GM10847 (cell line): ENCODE measurements around the gene PLK3.

Experiments used
- POLR2A ChIP-seq: IDR thresholded peaks from 2 replicates; pipeline ENCODE4 v1.6.1; 2011; ENCODE audit not compliant: insufficient read length; ENCODE audit errors: extremely low read depth

The PLK3 gene

DNA sequence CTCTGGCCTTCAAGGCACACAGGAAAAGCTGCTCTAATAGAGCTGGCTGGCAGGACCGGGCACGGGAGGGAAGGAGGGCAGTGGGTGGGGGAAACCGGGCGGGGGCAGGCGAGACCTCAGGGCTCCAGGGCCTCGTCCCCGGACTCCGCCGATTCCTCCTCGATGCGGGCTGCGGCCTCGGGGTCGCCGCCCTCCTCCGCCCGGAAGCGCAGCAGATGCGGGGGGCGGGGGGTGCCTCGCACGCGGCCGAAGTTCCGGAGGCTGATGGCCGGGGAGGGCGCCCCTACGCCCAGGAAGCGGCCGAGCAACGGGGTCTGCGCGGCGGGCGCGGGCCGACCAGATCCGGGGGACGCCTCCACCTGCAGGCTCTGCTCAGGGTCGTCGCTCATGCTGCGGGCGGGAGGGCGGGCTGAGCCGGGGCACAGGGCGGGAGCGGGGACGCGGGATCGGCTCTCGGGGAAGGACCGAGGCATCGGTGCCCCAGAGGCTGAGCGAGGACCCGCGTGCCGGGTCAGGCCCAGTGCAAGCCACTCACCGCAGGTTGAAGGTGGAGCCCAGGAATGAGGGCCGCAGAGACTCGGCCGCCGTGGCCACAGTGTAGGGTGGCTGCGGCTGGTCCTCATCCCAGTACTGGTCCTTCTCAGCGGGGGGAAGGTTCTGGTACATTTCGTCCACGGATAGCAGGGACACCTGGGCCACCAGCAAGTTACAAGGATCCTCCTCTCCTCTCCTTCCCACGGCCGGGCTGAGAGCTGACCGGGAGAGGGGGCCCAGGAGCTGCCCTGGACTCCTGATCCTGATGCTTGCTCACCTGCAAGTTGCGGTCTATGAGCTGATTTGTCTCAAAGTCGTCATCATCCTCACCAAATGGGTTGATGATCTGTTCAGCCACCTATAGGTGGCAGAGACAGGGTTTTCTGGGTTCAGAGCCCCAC is 15.8 kb upstream of the PLK3 start:
- peak; percentile 21 for TF ChIP-seq POLR2A

DNA sequence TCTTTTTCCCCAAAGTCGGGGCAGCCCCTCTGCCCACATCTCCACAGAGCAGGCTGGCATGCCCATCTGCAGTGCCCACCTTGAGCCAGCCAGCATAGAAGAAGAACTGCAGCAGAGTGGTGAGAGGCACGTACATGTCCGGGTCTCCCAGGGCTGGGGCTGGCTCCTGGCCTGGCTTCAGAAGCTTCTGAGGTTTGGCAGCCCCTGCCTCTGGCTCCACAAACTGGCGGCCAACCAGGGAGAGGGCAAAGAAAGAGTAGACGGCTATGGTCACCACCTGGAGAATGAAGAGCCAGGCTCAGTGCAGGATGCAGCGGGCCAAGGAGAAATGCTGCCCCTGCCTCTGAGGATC is 15.2 kb upstream of the PLK3 start:
- no peak for TF ChIP-seq POLR2A

DNA sequence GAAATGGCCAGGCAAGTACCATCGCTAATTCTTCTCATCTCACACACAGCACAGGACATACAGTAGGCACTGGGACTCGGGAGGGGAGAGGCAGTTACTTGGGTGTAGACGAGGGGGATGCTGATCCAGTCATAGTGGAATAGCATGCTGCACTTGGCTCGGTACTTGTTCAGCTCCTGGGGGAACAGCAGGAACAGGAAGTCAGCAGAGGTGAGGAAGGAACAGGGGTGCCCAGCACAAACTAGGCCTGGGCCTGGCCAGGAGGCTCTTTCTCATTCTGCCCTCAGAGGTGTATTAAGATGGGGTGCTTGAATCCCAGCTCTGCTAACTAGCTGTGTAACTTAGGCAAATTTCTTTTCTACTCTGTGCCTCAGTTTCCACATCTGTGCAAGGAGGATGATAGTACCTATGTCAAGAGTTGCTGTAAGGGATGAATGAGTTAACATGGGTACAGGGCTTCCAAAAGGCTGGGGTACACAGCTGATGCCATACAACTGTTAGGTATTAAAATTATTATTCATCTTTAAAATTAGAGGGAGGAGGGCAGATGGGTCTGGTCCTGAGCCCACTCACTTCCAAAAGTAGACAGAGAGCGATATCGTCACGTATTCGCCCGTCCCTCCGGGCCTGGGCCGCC is 14.6 kb upstream of the PLK3 start:
- TF ChIP-seq POLR2A: no peak

DNA sequence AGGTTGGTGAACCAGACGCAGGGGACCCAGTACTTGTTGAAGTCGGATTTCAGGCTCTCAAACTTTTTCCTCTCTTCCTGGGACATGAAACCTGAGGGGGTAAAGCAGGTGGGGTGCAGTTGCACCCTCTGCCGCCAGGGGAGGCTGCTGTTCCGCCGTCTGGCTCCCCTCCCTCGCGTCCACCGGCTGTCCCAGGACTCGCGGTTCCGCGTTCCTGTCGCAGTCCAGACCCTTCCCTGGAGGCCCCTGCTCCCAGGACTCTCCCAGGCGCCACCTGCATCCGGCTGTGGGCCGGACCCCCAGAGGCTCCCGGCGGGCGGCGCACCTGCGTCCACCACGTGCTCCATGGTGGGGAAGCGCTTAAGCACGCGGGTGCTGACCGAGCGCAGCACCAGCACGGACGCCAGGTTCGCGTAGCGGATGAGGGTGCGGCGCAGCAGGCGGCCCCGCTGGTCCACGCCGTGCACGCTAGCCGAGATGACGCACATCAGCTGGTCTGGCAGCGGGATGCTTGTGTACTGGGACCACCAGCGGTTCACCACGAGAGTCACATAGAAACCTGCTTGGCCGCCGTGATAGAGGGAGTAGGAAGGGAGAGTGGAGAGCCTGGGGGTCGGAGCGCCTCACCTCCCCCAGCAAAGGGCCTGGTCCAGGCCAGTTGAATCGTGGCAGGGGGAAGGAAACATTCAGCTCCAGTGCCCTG is 13.9 kb upstream of the PLK3 start:
- TF ChIP-seq POLR2A: no peak

DNA sequence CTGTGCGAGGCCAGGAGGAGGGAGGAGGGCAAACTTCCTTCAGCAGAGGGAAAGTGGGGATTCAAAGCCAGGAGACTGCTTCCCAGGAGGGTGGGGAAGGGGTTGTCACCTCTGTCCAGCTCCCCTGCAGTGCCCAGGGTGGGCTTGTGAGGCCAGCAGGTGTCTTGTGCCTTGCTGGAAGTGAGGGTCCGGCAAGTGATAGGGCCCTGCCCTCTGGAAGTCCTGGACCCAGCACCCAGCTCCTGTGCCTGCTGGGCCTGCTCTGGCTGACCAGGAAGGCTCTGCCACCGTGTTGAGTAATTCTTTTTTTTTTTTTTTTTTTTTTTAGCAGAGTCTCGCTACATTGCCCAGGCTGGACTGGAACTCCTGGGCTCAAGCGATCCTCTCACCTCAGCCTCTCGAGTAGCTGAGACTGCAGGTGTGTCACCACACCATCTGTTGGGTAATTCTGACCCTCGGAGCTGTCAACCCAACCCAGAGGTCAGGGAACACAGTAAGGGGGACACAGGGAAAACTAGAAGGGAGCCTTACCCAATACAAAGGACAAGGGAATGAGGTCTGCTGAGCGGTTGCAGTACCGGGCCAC is 13.2 kb upstream of the PLK3 start:
- TF ChIP-seq POLR2A: no peak

DNA sequence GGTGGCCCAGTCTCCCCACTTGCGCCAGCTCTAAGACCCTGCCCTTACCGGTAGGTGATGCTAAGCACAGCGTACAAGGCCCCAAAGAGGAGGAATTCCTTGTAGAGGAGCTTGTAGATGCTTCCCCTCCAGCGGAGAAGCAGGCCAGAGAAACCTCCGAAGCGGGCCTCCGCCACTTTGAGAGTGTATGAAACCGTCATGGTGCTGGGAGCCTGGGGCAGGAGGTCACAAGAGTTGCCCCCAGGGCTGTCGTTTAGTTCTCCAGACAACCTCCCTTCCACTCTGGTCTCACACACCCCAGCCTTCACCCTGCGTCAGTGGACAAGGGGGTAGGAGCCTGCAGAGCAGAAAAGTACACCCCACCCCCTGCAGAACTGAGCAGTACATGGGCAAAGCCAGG is 12.7 kb upstream of the PLK3 start:
- TF ChIP-seq POLR2A: no peak

DNA sequence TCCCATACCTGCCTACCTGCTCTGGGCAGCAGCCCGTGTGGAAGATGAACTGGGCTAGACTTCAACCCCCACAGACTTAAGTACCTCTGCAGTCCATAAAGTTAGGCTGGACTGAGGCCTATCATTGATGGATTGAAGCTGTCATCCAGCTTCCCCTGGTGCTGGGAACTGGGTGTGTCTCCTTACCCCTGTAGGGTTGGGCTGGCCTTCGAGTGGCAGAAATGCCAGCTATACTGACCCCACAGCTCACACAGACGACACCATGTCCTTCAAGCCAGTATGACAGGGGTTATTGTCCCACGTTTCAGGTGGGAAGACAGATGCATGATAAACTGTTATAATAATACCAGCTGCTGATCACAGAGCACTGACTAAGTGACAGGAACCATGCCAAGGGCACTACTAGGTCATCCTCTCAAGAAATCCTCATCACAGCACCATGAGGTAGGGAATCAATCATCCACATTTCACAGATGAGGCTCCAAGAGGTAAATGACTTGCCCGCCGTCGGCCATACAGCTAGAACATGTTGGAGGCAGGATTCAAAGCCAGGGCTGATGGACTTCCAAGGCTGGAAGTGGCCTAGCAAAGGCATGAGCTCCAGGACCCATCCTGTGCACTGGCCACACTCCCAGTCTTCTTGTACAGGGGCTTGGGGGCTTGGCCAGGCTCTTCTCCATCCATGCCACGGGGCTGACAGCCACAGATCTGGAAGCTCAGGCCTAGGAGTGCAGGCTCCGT is 11.9 kb upstream of the PLK3 start, which contains the start of gene BEST4:
BEST4 (minus strand) TSS at position 51 of the 741 bp plus-strand sequence. CDS start 465 bp downstream, outside the sequence.
- TF ChIP-seq POLR2A: no peak

DNA sequence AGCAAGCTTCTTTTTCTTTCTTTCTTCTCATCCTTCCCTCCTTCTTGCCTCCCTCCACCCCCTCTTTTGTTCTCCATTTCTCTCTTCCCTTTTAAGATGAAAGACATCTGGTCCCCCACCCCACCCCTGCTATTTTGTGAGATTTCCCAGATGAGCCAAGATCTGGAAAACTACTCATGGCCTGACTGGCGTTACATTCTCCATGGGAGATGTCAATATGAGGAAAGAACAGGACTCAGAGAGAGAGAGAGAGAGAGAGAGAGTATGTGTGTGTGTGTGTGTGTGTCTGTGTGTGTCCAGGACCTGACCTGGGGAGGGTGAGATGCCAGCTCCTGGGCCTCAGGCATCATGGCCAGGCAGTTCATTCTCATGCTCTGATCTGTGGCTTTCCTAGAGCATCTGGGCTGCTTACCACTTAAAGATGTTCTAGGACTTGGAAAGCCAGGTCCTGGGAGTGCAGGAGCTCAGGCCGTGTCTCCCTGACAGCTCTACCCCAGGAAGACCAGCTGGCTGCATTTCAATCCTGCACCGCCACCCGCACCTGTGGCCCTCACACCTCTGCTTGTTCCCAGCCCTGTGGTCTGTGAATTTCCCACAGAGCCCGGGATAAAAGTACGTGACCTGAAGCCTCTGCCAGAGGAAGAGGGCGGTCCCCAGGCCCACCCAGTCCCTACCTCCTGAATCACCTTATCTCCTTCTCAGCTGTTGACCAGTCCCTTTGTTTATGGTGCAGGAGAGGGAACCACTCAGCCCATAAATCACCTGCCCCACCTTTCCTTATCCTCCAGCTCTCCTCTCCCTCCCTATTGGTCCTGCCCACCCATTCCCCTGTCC is 9.0 kb upstream of the PLK3 start:
- TF ChIP-seq POLR2A: no peak

DNA sequence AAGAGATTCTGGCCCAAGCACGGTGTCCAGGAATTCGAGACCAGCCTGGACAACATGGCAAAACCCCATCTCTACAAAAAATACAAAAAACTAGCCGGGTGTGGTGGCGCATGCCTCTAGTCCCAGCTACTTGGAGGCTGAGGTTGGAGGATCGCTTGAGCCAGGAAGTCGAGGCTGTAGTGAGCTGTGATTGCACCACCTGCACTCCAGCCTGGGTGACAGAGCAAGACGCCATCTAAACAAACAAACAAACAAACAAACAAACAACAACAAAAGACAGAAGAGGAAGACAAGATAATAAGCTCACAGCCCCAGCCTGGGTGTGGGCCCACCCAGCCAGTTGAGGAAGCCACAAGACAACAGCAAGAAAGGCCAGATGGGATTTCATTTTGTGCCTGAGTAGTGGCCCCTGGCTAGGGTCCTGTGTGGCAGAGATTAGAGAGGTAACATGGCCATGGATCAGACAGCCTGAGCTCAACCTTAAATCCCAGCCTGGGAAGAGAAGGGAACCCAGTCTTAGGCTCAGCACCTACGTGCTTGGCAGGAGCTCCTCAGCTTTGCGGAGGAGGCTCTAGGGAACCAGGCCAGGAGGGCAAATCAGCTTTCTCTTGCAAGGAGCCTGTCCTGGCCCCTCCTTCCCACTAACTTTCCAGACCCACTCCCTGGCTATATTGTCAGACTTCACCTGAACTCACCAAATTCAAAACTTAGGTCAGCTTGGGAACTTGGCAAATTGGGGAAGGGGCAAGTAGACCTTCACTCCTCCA is 7.3 kb upstream of the PLK3 start:
- TF ChIP-seq POLR2A: no peak

DNA sequence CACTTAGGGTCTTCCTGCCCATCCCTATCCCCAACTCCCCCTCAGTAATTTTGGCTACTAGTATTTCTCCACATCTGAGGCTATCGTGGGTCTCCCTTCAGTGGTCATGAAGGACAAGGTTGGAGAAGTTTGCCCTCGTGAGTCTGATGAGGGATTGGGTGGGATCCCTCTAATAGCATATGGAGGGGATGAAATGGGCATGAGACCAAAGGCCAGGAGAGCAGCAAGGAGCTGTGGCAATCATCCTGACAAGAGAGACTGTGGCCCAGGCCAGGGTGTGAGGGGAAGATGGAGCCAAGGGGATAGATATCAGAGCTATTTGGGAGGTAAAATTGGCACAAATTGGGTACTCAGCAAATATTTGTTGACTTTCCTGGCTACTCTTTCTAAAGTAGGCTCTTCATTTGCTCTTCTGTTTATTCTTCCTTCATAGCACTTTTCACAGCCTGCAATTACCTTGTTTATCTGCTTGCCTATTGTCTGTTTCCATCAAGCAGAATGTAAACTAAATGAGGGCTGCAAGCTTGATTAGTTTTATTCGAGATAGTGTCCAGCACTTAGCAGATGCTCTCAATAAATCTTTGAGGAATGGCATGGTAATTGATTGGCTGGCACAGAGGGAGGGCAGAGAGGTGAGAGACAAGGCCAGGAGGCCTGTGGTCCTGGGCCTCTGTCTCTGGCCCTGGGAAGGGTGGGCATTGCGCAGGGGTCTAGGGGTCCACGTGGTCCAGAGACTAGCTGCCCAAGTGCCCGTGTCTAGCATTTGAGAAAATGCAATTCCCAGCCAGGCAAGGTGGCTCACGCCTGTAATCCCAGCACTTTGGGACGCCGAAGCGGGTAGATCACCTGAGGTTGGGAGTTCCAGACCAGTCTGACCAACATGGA is 1.5 kb upstream of the PLK3 start:
- no peak for TF ChIP-seq POLR2A

DNA sequence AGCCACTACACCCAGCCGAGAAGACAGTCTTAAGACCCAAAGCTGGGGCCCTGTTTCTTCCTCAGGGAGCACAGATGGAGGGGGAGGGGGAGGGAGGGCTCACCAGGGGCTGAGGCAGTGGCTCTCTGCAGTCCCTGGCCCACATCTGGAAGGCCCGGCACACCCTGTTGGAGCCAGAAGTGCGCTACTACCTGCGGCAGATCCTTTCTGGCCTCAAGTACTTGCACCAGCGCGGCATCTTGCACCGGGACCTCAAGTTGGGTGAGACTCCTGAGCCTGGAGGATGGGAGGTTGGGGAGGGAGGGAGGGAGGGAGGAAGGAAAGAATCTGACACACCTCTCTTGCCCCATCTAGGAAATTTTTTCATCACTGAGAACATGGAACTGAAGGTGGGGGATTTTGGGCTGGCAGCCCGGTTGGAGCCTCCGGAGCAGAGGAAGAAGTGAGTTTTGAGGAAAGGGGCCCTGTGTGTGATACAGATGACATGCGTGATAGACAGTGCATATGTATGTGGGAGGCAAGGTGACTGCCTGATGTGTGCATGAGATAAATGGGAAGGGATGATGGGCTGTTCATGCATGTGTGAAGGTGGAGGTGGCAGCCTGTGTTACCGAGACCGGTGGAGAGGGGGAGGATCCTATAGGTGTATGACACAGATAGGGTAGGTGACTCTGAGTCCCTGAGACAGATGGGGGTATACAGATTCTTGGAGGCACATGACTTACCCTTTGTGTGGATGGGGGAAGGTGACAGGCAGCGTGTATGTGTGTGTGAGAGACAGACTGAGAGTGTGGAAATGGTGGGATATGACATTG is 1.5 kb downstream of the PLK3 start:
- no peak for TF ChIP-seq POLR2A

DNA sequence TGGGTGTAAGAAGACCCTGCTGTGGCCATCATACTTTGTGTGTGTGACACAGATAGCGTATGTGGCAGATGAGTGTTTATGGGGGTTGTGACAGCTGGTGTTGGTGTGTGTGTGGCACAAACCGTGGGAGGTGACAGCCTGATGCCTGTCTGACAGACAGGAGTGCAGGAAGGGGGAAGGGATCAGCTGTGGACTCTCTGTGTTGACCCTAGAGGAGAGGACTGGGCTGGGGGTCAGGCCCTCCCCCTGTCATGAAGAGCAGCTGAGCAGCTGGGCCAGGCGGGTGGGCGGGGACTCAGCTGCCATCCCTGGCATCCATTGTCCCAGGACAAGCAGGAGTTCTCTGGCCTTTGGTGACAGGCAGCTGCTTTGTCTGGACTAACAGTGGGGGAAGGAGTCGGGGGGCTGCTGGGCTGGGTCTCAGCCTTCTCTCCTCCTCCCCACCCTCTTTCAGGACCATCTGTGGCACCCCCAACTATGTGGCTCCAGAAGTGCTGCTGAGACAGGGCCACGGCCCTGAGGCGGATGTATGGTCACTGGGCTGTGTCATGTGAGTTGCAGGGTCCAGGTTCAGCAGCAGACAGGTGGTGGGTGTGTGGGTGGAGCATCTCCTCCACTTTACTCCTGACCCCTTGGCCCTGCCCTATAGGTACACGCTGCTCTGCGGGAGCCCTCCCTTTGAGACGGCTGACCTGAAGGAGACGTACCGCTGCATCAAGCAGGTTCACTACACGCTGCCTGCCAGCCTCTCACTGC is 2.3 kb downstream of the PLK3 start:
- no peak for TF ChIP-seq POLR2A
